Measurements from ENCODE around the gene SMCHD1.

- TF ChIP-seq POLR2A (IDR thresholded peaks at IDR 0.05) (no peak), CTCF (IDR thresholded peaks at IDR 0.05) (no peak)
These were observed 37.0 kb downstream of the SMCHD1 start for GRCh38 chr18:2692508-2692907.

Data from right lobe of liver (tissue), 4 donors.